Left colon (tissue), 2 donors: ENCODE measurements around the gene ASNS. TPM values are rescaled to one million over a fixed set of nuclear protein-coding genes. Genes with fewer than 3 reads are reported as not detected.

ENCODE experiments used
- ATAC-seq: fragments of 200-7000 bp; cut with Tn5 transposase; one replicate; pipeline ENCODE4 v1.9.1; 2020; ENCODE audit warnings: mild to moderate bottlenecking, moderate library complexity
- DNase-seq, 2 donors: peaks; one replicate each; pipeline ENCODE4 v3.0.0-alpha.2; 2020
- intact Hi-C, 2 donors: fragments of 100-400 bp; cut with DNase I in 1 of 2; cut with micrococcal nuclease in 1 of 2; formaldehyde crosslinking; loops; one replicate each; pipeline versions ENCODE4 v1.11.2 to v1.14.0; 2022; cut with DNase I, micrococcal nuclease
- total RNA-seq, 2 donors: library from RNA; stranded (reverse); fragmentation: NEBNext Ultra II Directional; extraction: Animal tissue kit (Norgen Biotek cat#: 25700); gene quantifications; one replicate each; pipeline ENCODE4 v1.2.1, GENCODE V29; 2021
- donor health status: DM: no; HTN: no; CAD: no.
- donor health status: DM: yes; HTN: yes; CAD: no.

Gene ASNS
- total RNA-seq, 2 donors from 2014 or later: 17.8 to 27.3 TPM

- DNase-seq (no peak), ATAC-seq (no peak)
- intact Hi-C loops: no loop called here
These were observed 24.4 kb downstream of the ASNS start for GRCh38 chr7:97847791-97848190.

- intact Hi-C loops: no loop called here
- ATAC-seq: no peak
- DNase-seq: no peak
These were observed 25.3 kb downstream of the ASNS start for GRCh38 chr7:97846945-97847344.

- ATAC-seq: peak; percentile 42
- no peak for DNase-seq
- intact Hi-C loops: no loop called here
These were observed 26.5 kb downstream of the ASNS start for GRCh38 chr7:97845622-97846203.

GRCh38 chr7:97844036-97844435 lies 28.2 kb downstream of the ASNS start:
- intact Hi-C loops: no loop called here
- no peak for DNase-seq
- no peak for ATAC-seq

- DNase-seq: no peak
- ATAC-seq: no peak
- intact Hi-C loops: no loop called here
These were observed 29.3 kb downstream of the ASNS start for GRCh38 chr7:97842772-97843345.

- intact Hi-C loops: no loop called here
- no peak for DNase-seq
- no peak for ATAC-seq
These were observed 30.2 kb downstream of the ASNS start for GRCh38 chr7:97842006-97842405.

GRCh38 chr7:97835296-97836138 lies 36.7 kb downstream of the ASNS start:
- intact Hi-C loops: loop anchor here in 1 of 2 donors (5.0 kb wide), 1 partner anchor 733 kb away; no protein-coding TSS in a partner anchor
- peak; percentile 81 for ATAC-seq
- DNase-seq: peak; percentile 38 to 83

GRCh38 chr7:97819161-97819560 lies 53.0 kb downstream of the ASNS start:
- ATAC-seq (peak; percentile 86), DNase-seq (no peak)
- intact Hi-C loops: no loop called here

GRCh38 chr7:97818066-97818663 lies 54.0 kb downstream of the ASNS start:
- DNase-seq: no peak
- ATAC-seq: peak; percentile 85
- intact Hi-C loops: no loop called here

Other genes with a start within 250 kb of the ASNS start
- 1 to 10 TPM in 1 of 2 donors, under 1 TPM in 1; 0.24 to 1.7 TPM for gene TAC1, start 140.3 kb downstream of the ASNS start, total RNA-seq
- not detected for gene OCM2, start 117.8 kb upstream of the ASNS start, total RNA-seq
- gene LMTK2, start 234.5 kb upstream of the ASNS start, total RNA-seq: 10 to 100 TPM; 51.4 to 52.0 TPM